ENCODE results near the gene LRRIQ3.

LRRIQ3 gene, protein sequence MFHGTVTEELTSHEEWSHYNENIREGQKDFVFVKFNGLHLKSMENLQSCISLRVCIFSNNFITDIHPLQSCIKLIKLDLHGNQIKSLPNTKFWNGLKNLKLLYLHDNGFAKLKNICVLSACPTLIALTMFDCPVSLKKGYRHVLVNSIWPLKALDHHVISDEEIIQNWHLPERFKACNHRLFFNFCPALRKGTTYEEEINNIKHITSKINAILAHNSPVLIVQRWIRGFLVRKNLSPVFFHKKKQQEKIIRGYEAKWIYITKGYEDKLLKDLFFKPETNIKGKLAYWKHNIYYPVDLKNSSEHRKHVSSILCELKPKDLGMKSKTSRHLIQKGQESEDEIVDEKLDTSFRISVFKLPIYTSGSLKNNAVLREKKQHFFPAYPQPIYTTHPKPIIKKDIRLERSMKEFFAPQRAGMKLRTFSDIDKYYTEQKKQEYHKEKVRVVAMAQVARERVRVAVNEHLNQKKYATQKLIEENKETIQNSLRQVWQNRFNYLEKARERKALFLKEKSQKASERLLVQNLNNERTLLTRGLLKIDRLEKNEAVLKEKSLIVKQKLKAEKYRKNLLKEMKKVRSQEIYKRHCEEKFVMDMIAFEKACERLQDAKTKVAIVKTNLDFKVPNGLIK

DNA sequence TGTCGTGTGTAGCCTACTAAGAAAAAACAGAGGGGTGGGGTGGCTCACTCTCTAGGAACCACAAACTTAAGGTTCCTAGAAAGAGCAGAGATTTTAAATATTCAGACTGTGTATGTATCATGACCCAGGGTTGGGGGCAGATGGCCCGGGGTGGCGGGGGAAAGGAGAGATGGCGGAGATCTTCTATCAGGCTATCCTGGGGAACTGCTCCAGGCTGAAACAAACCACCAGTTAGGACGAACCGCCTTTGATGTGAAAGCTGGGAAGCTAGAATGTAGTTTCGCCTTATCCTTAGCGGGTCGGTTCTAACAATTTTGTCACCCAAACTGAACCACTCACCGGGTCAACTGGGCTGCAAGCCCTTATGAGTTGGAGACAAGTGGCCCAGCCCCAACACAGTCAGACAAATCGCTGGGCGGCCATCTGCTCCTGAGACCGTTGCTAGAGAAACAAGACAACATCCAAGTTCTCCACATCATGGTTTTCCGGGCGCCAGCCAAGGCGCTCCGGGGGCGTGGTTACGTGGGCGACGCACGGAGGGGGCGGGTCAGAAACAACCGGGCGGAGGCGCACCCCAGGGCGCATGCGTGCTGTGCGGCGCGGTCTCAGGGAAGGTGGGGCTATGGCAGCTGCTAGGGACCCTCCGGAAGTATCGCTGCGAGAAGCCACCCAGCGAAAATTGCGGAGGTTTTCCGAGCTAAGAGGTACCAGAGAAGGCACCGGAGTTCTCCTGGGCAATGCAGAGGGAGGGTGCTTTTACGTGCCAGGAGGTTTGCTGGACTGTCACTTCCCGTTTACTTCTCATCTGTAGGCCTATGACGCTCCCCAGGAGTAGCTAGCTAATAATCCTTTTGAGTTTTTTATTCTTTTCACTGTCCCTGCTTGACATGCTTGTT is at the start of gene LRRIQ3, which contains the start of gene FPGT:
TSS of gene LRRIQ3 (minus strand) at position 520 of the 896 bp plus-strand sequence. CDS start 14,492 bp downstream, outside the sequence.
TSS of gene FPGT (plus strand) at position 586 of the 896 bp plus-strand sequence. CDS start at position 623, 37 bp downstream.
- no peaks in the 10 kb centered on the region for H3K9me3 ChIP-seq (ENCODE audit: control insufficient read depth, insufficient read depth, low read length)
- no peaks in the 10 kb centered on the region for H3K36me3 ChIP-seq (ENCODE audit: insufficient read depth, low read length)
- peak within 1 kb of the TSS; percentile 71 for H3K9ac ChIP-seq (ENCODE audit: low read depth, low read length)
- H3K4me1 ChIP-seq (ENCODE audit: insufficient read depth, low read length) = no peaks in the 10 kb centered on the region; the same call in 1 of the 2 replicates

DNA sequence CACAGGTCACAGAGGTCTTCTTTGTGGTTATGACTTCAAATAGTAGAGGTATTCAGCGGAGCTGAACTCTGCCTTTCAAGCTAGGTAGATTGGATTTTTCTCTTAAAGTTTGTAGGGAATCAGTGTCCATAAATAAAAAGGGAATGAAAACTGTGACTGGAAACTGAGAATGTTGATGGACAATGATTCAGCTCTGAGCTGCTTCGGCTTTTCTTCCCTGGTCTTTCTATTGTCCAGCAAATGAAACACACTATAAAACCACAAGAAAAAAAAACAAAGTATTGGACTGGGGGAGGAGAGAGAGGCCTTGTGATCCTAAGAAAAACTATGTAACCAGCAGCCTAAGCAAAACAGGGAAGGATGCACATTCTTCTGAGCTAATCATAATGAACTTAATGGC is 48.3 kb upstream of the LRRIQ3 start:
- H3K9ac ChIP-seq (ENCODE audit: low read depth, low read length) = no peak overlapping the region

DNA sequence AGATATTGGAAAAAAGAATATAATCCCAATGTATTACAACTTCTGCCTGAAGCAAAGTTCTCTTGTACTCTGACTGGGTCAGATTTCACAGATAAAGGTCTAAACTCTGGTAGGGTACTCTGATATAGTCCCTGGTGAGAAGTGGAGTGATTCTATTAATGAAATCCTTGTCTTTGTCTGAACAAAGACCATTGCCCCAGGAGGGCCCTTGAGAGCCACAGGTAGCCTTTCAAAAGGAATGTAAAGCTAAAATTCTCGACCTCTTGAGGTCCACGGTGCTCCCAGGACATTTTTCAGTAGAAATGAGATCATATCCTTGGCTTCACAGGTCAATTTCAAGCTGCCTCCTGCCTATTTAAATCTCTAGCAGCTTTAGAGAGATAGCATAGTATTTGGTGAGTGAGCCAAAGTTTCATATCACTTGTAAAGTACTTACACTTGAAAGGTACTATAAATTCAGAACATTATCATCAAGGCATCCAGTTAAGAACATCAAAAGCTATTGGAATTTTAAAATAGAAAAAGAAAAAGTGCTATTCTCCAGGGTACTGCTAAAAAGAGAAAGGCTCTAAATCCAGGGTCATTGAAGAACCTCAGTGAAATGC is 47.3 kb upstream of the LRRIQ3 start:
- Histone ChIP-seq H3K36me3 (ENCODE audit: insufficient read depth, low read length) (no peaks in the 10 kb centered on the region), H3K9ac (ENCODE audit: low read depth, low read length) (no peak overlapping the region), H3K4me1 (ENCODE audit: insufficient read depth, low read length) (peaks cover 5% of the 10 kb centered on the region), H3K9me3 (ENCODE audit: control insufficient read depth, insufficient read depth, low read length) (no peaks in the 10 kb centered on the region; the same call in 1 of the 2 replicates)

More for the DNA sequence above, 48.3 kb upstream of the LRRIQ3 start:
- Histone ChIP-seq H3K4me1 (ENCODE audit: insufficient read depth, low read length) (peaks cover 5% of the 10 kb centered on the region), H3K9me3 (ENCODE audit: control insufficient read depth, insufficient read depth, low read length) (no peaks in the 10 kb centered on the region; the same call in 1 of the 2 replicates), H3K36me3 (ENCODE audit: insufficient read depth, low read length) (no peaks in the 10 kb centered on the region)

DNA sequence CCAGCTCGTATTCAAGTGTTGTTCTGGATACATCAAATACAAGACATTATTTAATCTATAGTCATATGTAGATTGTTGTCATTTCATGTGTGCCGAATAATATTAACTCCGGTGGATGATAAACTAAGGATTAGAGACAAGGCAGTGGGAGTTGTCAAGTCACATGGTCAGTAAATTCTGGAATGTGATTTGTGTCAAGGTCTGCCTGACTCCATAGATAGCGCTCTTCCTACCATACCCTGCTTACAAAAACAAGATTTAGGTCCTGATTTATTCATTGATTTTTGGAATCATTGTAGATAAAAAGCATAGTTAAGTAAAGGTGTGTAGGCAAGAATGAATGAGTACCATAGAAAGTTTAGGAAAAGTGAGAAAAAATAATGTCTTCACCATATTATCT is 39.8 kb upstream of the LRRIQ3 start:
- H3K9ac ChIP-seq (ENCODE audit: low read depth, low read length) = no peak overlapping the region
- no peaks in the 10 kb centered on the region for H3K9me3 ChIP-seq (ENCODE audit: control insufficient read depth, insufficient read depth, low read length)
- no peaks in the 10 kb centered on the region for H3K4me1 ChIP-seq (ENCODE audit: insufficient read depth, low read length)
- no peaks in the 10 kb centered on the region for H3K36me3 ChIP-seq (ENCODE audit: insufficient read depth, low read length)

DNA sequence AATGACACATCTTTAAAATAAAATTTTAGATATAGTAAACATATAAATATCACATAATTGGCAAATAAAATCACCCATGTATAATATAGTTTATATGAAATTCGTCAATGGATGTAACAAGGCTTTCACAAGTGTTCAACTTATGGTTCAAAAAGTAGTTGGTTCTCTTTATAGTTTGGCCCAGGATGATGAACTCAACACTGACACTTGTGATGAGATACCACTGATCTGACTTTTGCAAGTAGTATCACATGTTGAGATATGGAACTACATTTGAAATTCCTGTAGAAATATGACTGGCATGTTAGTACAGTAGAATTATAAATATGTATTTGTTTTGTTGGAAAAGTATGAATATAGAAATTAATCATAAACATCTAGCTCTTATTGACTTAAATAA is 39.1 kb upstream of the LRRIQ3 start:
- Histone ChIP-seq H3K9ac (ENCODE audit: low read depth, low read length) (no peak overlapping the region), H3K9me3 (ENCODE audit: control insufficient read depth, insufficient read depth, low read length) (no peaks in the 10 kb centered on the region), H3K4me1 (ENCODE audit: insufficient read depth, low read length) (no peaks in the 10 kb centered on the region), H3K36me3 (ENCODE audit: insufficient read depth, low read length) (no peaks in the 10 kb centered on the region)

DNA sequence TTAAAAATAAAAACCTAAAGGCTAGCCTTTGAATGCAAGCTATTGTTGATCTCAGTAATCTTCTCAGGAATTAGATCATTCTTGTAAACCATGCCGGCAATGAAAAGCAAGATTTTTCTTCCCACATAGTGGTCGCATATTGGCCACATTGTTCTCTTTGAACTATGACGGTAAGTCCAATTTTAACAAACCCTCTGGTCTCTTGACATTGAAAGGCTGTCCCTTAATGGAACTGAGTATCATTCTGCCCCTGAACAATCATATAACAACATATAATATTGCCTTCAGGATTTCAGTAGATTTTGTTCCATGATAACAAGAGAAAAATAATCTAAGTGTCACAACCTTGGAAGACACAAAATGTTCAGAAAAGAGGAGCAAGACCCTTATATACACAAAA is 38.5 kb upstream of the LRRIQ3 start:
- no peaks in the 10 kb centered on the region for H3K9me3 ChIP-seq (ENCODE audit: control insufficient read depth, insufficient read depth, low read length)
- no peaks in the 10 kb centered on the region for H3K4me1 ChIP-seq (ENCODE audit: insufficient read depth, low read length)
- H3K36me3 ChIP-seq (ENCODE audit: insufficient read depth, low read length) = no peaks in the 10 kb centered on the region
- H3K9ac ChIP-seq (ENCODE audit: low read depth, low read length) = no peak overlapping the region

DNA sequence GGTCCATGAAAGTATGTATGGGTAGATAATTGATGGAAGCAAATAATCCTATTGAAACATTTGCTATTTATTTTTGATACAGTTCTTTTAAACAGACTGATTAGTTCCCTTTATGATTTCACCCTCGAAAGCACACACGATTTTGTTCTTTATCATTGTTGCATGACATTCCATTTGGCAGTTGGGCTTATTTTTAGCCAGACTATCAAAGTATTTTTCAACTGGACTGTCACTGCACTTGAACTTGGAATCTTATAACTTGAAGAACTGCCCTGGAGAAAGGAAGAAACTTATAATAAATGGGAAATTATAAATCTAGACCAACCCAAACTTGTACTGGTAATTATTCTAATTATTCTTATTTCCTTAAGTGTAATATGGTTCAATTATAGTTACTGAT is 37.2 kb upstream of the LRRIQ3 start, which contains the start of gene TNNI3K:
TSS of gene TNNI3K (plus strand) at position 235 of the 400 bp plus-strand sequence. CDS start at position 300, 65 bp downstream.
- no peaks in the 10 kb centered on the region for H3K9me3 ChIP-seq (ENCODE audit: control insufficient read depth, insufficient read depth, low read length)

DNA sequence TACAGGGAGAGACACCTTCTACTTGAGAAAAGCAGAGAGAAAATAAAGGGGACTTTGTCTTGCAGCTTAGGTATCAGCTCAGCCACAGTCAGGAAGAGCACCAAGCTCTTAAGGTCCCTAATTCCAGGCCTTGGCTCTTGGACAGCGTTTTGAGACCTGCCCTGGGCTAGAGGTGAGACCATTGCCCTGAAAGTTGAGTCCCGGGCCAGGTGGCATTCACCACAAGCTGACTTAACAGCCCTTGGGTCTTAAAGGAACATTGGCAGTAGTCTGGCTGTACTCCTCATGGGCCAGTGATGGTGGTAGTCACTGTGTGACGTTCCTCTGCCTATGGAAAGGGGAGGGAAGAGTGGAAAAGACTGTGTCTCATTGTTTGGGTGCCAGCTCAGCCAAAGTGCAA is 25.5 kb upstream of the LRRIQ3 start:
- Histone ChIP-seq H3K9me3 (ENCODE audit: control insufficient read depth, insufficient read depth, low read length) (no peaks in the 10 kb centered on the region), H3K36me3 (ENCODE audit: insufficient read depth, low read length) (no peaks in the 10 kb centered on the region), H3K4me1 (ENCODE audit: insufficient read depth, low read length) (no peaks in the 10 kb centered on the region), H3K9ac (ENCODE audit: low read depth, low read length) (no peak overlapping the region)

More for the DNA sequence above, 37.2 kb upstream of the LRRIQ3 start, which contains the start of gene TNNI3K:
- H3K9ac ChIP-seq (ENCODE audit: low read depth, low read length) = no peak within 1 kb of the TSS
- no peaks in the 10 kb centered on the region for H3K36me3 ChIP-seq (ENCODE audit: insufficient read depth, low read length)
- no peaks in the 10 kb centered on the region for H3K4me1 ChIP-seq (ENCODE audit: insufficient read depth, low read length)

DNA sequence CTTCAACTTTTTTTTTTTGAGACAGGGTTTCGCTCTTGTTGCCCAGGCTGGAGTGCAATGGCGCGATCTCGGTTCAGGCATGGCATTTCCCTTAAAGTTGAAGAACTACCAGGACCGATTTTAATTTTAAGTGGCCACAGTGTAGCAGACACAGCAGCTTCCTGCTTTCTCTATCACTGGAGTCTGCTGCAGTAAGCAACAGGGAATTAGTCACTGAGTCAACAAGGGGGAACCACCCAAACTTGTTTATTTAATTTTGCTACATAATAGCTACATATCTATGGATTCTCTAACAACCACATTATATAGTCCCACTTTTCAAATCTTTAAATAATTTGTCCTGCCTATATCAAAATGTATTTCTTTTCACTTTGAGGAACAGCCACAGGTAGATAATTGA is 24.7 kb upstream of the LRRIQ3 start:
- no peaks in the 10 kb centered on the region for H3K36me3 ChIP-seq (ENCODE audit: insufficient read depth, low read length)
- H3K4me1 ChIP-seq (ENCODE audit: insufficient read depth, low read length) = no peaks in the 10 kb centered on the region
- no peaks in the 10 kb centered on the region for H3K9me3 ChIP-seq (ENCODE audit: control insufficient read depth, insufficient read depth, low read length)
- H3K9ac ChIP-seq (ENCODE audit: low read depth, low read length) = no peak overlapping the region

DNA sequence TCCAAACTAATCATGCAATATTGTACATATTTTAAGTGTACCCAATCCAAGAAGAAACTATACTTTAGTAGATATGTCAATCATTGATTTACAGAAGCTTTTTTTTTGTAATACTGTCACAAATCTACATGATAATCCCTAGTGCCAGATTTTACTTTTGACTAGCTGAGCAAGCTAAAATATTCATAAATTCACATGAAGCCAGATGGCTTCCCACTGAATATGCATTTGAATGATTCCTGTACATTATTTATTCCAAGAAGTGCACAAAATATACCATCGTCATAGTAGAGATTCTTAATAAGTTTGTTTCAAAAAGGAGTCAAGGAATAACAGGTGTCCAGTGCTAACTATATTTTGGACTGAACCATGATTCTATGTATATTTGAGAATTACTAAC is 17.3 kb upstream of the LRRIQ3 start:
- H3K4me1 ChIP-seq (ENCODE audit: insufficient read depth, low read length) = no peaks in the 10 kb centered on the region; the same call in 1 of the 2 replicates
- H3K36me3 ChIP-seq (ENCODE audit: insufficient read depth, low read length) = no peaks in the 10 kb centered on the region
- no peak overlapping the region for H3K9ac ChIP-seq (ENCODE audit: low read depth, low read length)
- no peaks in the 10 kb centered on the region for H3K9me3 ChIP-seq (ENCODE audit: control insufficient read depth, insufficient read depth, low read length)

DNA sequence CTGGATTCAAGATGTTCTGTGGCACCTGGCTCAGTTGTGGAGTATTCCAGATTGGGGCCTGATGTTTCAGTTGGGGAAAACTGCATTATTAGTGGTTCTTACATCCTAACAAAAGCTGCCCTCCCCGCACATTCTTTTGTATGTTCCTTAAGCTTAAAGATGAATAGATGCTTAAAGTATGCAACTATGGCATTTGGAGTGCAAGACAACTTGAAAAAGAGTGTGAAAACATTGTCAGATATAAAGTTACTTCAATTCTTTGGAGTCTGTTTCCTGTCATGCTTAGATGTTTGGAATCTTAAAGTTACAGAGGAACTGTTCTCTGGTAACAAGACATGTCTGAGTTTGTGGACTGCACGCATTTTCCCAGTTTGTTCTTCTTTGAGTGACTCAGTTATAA is 7.3 kb upstream of the LRRIQ3 start:
- Histone ChIP-seq H3K9me3 (ENCODE audit: control insufficient read depth, insufficient read depth, low read length) (no peaks in the 10 kb centered on the region), H3K36me3 (ENCODE audit: insufficient read depth, low read length) (no peaks in the 10 kb centered on the region), H3K9ac (ENCODE audit: low read depth, low read length) (no peak overlapping the region), H3K4me1 (ENCODE audit: insufficient read depth, low read length) (no peaks in the 10 kb centered on the region)

DNA sequence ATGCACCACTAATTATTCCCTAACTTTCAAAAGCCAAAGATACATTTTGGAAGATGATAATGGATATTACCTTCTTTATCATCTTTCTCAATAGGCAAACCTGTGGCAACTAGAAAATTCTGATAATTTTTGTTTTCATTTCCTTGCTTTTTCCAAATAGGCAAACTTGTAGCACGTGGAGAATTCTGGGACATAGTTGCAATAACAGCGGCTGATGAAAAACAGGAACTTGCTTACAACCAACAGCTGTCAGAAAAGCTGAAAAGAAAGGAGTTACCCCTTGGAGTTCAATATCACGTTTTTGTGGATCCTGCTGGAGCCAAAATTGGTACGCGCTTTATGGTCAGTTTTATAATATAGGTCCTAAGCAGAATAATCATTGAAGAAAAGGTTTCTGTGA is 1.5 kb upstream of the LRRIQ3 start:
- no peak overlapping the region for H3K9ac ChIP-seq (ENCODE audit: low read depth, low read length)

DNA sequence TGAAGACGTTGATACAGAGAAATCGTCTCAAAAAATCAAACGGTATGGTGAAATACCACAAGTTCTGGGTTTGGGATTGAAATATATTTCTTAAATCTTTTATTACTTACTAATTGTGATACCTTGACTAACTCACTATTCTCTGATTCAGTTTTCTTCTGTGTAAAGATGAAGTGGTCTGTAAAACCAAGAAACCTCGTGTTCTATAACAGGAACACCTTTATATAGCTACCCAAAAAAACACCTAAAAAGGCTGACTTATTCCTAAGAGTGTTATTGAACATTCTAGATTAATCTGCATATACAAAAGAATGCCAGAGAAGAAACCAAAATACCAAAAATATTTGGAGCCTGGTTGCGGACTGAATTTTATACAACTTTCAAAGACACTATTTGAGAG is 721 bp downstream of the LRRIQ3 start:
- H3K4me1 ChIP-seq (ENCODE audit: insufficient read depth, low read length) = no peaks in the 10 kb centered on the region; the same call in 1 of the 2 replicates
- peak overlapping the region; percentile 71; the same call in 1 of the 2 replicates for H3K9ac ChIP-seq (ENCODE audit: low read depth, low read length)
- H3K9me3 ChIP-seq (ENCODE audit: control insufficient read depth, insufficient read depth, low read length) = no peaks in the 10 kb centered on the region
- H3K36me3 ChIP-seq (ENCODE audit: insufficient read depth, low read length) = no peaks in the 10 kb centered on the region

More for the DNA sequence above, 1.5 kb upstream of the LRRIQ3 start:
- Histone ChIP-seq H3K4me1 (ENCODE audit: insufficient read depth, low read length) (no peaks in the 10 kb centered on the region; the same call in 1 of the 2 replicates), H3K9me3 (ENCODE audit: control insufficient read depth, insufficient read depth, low read length) (no peaks in the 10 kb centered on the region), H3K36me3 (ENCODE audit: insufficient read depth, low read length) (no peaks in the 10 kb centered on the region)

Measured in ES-I3 (cell line).